ENCODE measurements around the gene PRLH. TPM values are rescaled to one million over a fixed set of nuclear protein-coding genes. Genes with fewer than 3 reads are reported as not detected.

PRLH gene
- total and polyA plus RNA-seq, 4 donors: not detected

DNA sequence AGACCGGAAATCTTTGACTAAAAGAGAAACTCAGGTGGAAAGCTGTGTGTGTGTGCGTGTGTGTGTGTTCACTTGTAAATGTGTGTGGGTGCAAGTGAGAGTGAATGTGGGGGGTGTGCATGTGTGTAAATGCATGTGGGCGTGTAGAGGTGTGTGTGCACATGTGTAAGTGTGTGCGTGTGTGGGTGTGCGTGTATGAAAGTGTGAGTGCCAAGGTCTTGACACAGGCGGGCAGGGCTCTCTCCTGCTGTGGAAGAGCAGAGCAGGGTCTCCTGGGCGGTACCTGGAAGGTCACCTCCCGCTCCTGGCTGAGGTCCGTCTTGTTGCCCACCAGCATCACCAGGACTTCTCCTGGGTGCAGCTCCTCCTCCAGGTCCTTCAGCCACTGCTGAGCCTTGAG lies 10.6 kb downstream of the PRLH start:
- H3K9ac ChIP-seq (ENCODE audit: insufficient read depth in 1 of 2, low read length in 2 of 2): no peak overlapping the region
- peaks cover 0 to 9% (median 3%) of the 10 kb centered on the region in 5 donors for H3K4me1 ChIP-seq (ENCODE audit: control insufficient read depth in 5 of 5, insufficient read depth in 5 of 5, low read length in 5 of 5)
- no peak overlapping the region for H3K27ac ChIP-seq (ENCODE audit: low read depth in 1 of 2, low read length in 1 of 2)
- no peak for DNase-seq
- H3K27me3 ChIP-seq (ENCODE audit: control insufficient read depth in 3 of 3, insufficient read depth in 3 of 3, low read length in 2 of 3): no peaks in the 10 kb centered on the region
- TF ChIP-seq, protein P1, sequence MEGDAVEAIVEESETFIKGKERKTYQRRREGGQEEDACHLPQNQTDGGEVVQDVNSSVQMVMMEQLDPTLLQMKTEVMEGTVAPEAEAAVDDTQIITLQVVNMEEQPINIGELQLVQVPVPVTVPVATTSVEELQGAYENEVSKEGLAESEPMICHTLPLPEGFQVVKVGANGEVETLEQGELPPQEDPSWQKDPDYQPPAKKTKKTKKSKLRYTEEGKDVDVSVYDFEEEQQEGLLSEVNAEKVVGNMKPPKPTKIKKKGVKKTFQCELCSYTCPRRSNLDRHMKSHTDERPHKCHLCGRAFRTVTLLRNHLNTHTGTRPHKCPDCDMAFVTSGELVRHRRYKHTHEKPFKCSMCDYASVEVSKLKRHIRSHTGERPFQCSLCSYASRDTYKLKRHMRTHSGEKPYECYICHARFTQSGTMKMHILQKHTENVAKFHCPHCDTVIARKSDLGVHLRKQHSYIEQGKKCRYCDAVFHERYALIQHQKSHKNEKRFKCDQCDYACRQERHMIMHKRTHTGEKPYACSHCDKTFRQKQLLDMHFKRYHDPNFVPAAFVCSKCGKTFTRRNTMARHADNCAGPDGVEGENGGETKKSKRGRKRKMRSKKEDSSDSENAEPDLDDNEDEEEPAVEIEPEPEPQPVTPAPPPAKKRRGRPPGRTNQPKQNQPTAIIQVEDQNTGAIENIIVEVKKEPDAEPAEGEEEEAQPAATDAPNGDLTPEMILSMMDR (IDR thresholded peaks at IDR 0.05; ENCODE audit: control extremely low read depth, extremely low read depth): no peak
- 88 to 93% methylated on average over 9 of the region's 9 CpGs for WGBS, 2 donors
- no peaks in the 10 kb centered on the region for H3K9me3 ChIP-seq (ENCODE audit: control insufficient read depth in 4 of 4, insufficient read depth in 3 of 4, low read length in 3 of 4)
- H3K36me3 ChIP-seq (ENCODE audit: control insufficient read depth in 4 of 4, insufficient read depth in 4 of 4, low read length in 4 of 4): peaks cover 0 to 2% (median 0%) of the 10 kb centered on the region in 4 donors
- no peak for ATAC-seq (ENCODE audit: insufficient read depth, low FRiP score)
- H3K4me3 ChIP-seq: no peak overlapping the region

DNA sequence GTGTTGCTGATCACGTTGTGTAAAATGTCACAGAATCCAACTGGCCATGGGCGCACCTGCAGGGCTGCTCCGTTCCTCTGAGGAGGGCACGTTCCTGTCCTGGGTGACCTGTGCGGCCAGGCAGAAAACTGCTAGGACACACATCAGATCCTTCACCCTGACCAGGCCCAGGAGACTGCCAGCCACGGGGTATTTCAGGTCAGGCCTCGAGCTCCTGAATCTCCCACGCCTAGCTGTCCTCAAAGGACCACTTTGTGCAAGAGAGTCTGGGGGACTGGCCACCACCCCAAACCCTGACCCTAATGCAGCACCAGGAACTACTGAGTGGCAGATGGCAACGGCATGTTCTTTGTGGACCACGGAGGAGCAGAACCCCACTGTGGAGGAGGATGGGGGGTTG lies 11.1 kb downstream of the PRLH start:
- Histone ChIP-seq H3K9ac (ENCODE audit: insufficient read depth in 1 of 2, low read length in 2 of 2) (no peak overlapping the region), H3K27ac (ENCODE audit: low read depth in 1 of 2, low read length in 1 of 2) (no peak overlapping the region), H3K36me3 (ENCODE audit: control insufficient read depth in 4 of 4, insufficient read depth in 4 of 4, low read length in 4 of 4) (peaks cover 0 to 2% (median 0%) of the 10 kb centered on the region in 4 donors), H3K27me3 (ENCODE audit: control insufficient read depth in 3 of 3, insufficient read depth in 3 of 3, low read length in 2 of 3) (no peaks in the 10 kb centered on the region), H3K4me1 (ENCODE audit: control insufficient read depth in 5 of 5, insufficient read depth in 5 of 5, low read length in 5 of 5) (peaks cover 0 to 9% (median 3%) of the 10 kb centered on the region in 5 donors), H3K9me3 (ENCODE audit: control insufficient read depth in 4 of 4, insufficient read depth in 3 of 4, low read length in 3 of 4) (no peaks in the 10 kb centered on the region), H3K4me3 (no peak overlapping the region)
- 94 to 95% methylated on average over 10 of the region's 10 CpGs for WGBS, 2 donors
- ATAC-seq (ENCODE audit: insufficient read depth, low FRiP score): no peak
- TF ChIP-seq, protein P1 (IDR thresholded peaks at IDR 0.05; ENCODE audit: control extremely low read depth, extremely low read depth): no peak
- no peak for DNase-seq

DNA sequence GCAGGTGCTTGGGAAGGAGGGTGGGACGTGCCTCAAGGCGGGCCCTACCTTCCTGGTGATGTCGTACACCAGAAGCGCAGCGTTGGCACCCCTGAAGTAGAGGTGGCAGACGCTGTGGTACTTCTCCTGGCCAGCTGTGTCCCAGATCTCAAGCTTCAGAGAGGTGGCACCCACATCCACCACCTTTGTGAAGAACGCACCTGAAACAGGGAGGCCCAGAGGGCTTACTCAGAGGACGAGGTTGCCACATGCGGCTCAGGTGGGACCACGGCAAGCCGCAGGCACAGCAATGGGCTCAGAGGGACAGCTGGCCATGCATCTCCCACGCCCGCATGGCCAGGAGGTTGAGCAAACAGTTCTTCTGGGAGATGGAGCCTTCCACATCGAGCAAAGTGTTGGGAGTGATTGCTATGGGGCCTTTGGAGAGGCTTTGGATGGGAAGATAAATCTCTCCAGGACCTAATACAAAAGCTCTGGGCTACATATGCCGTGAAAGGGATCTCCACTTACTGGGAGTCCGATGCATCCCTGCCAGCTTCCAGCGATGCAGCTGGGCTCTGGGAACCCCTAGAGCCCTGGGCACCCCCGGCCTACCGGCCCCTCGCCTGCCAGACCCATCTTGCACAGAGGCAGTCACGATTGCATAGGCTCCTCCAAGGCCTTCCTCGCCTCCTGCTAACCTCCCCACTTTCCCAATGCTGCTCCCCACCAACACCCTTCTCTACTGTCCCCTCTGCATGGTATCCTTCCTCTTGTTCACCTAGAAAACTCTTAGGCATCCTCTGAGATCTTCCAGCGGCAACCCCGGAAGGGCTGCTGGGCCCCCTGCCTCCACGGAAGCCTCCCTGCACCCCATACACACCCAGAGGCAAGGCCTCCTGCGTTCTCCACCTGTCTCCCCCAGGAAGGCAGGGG lies 11.8 kb downstream of the PRLH start:
- TF ChIP-seq, protein P1 (IDR thresholded peaks at IDR 0.05; ENCODE audit: control extremely low read depth, extremely low read depth): no peak
- Histone ChIP-seq H3K9me3 (ENCODE audit: control insufficient read depth in 4 of 4, insufficient read depth in 3 of 4, low read length in 3 of 4) (no peaks in the 10 kb centered on the region), H3K9ac (ENCODE audit: insufficient read depth in 1 of 2, low read length in 2 of 2) (no peak overlapping the region), H3K27me3 (ENCODE audit: control insufficient read depth in 3 of 3, insufficient read depth in 3 of 3, low read length in 2 of 3) (no peaks in the 10 kb centered on the region), H3K4me3 (no peak overlapping the region), H3K36me3 (ENCODE audit: control insufficient read depth in 4 of 4, insufficient read depth in 4 of 4, low read length in 4 of 4) (peaks cover 0 to 2% (median 0%) of the 10 kb centered on the region in 4 donors), H3K27ac (ENCODE audit: low read depth in 1 of 2, low read length in 1 of 2) (no peak overlapping the region), H3K4me1 (ENCODE audit: control insufficient read depth in 5 of 5, insufficient read depth in 5 of 5, low read length in 5 of 5) (peaks cover 0 to 9% (median 3%) of the 10 kb centered on the region in 5 donors)
- ATAC-seq (ENCODE audit: insufficient read depth, low FRiP score): no peak
- DNase-seq: no peak
- 92 to 93% methylated on average over 26 of the region's 26 CpGs for WGBS, 2 donors
